ENCODE results near the gene WFS1. TPM values are rescaled to one million over a fixed set of nuclear protein-coding genes. Genes with fewer than 3 reads are reported as not detected.
A peak's percentile ranks its signal among the peaks of the same experiment; 100 is the strongest.

Gene WFS1
- total RNA-seq, 4 donors from 2014 or later: 95.7 to 137 (median 101) TPM

DNA sequence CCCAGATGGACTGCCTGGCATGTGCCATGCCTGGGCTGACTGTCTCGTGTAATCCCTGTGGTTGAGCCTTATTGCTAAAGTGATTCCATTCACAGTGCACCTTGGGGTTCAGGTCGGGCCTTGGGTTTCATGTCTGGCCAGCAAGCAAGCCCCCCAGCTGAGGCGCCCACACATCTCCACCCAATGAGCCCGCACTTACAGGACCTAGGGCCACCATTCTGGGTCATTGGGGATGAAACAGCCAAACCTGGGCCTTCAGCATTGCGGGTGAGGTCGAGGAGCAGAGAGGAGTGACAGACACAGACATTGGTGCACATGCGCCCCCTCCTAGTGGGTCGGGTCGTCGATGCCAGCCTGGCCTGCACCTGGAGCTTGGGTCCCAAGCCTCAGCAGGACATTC lies 21.3 kb upstream of the WFS1 start:
- ATAC-seq: no peak
- peaks cover 0 to 23% (median 0%) of the 10 kb centered on the region in 3 donors for H3K9me3 ChIP-seq
- H3K27me3 ChIP-seq: peaks cover 58% of the 10 kb centered on the region
- no peak overlapping the region for H3K4me3 ChIP-seq
- peaks cover 0 to 9% (median 0%) of the 10 kb centered on the region in 3 donors for H3K4me1 ChIP-seq
- H3K27ac ChIP-seq: no peak overlapping the region
- no CpG with 5 or more reads among the region's 10 CpGs for WGBS, 2 donors (ENCODE audit: low coverage in 1 of 2)
- H3K36me3 ChIP-seq: no peaks in the 10 kb centered on the region
- TF ChIP-seq, protein P1, sequence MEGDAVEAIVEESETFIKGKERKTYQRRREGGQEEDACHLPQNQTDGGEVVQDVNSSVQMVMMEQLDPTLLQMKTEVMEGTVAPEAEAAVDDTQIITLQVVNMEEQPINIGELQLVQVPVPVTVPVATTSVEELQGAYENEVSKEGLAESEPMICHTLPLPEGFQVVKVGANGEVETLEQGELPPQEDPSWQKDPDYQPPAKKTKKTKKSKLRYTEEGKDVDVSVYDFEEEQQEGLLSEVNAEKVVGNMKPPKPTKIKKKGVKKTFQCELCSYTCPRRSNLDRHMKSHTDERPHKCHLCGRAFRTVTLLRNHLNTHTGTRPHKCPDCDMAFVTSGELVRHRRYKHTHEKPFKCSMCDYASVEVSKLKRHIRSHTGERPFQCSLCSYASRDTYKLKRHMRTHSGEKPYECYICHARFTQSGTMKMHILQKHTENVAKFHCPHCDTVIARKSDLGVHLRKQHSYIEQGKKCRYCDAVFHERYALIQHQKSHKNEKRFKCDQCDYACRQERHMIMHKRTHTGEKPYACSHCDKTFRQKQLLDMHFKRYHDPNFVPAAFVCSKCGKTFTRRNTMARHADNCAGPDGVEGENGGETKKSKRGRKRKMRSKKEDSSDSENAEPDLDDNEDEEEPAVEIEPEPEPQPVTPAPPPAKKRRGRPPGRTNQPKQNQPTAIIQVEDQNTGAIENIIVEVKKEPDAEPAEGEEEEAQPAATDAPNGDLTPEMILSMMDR (IDR thresholded peaks at IDR 0.05): no peak
- TF ChIP-seq POLR2A (IDR thresholded peaks at IDR 0.05): no peak
- no peak for TF ChIP-seq EP300 (IDR thresholded peaks at IDR 0.05)
- no peak for TF ChIP-seq POLR2AphosphoS5 (IDR thresholded peaks at IDR 0.05)

- no peak overlapping the region for H3K27ac ChIP-seq
- H3K36me3 ChIP-seq: no peaks in the 10 kb centered on the region
- H3K4me1 ChIP-seq: peaks cover 0 to 5% (median 0%) of the 10 kb centered on the region in 3 donors
- H3K27me3 ChIP-seq: peaks cover 41% of the 10 kb centered on the region
- no peak for TF ChIP-seq POLR2AphosphoS5 (IDR thresholded peaks at IDR 0.05)
- TF ChIP-seq EP300 (IDR thresholded peaks at IDR 0.05): no peak
- TF ChIP-seq, protein P1 (IDR thresholded peaks at IDR 0.05): peak in 3 of 4 experiments; percentile 82 to 91 (median 88)
- WGBS, 2 donors (ENCODE audit: low coverage in 1 of 2): 16% methylated on average over 13 of the region's 15 CpGs; no CpG with 5 or more reads in 1 of the 2 donors
- peak; percentile 43 for ATAC-seq
- no peak overlapping the region for H3K4me3 ChIP-seq
- H3K9me3 ChIP-seq: peaks cover 0 to 3% (median 0%) of the 10 kb centered on the region in 3 donors
These were observed 19.2 kb upstream of the WFS1 start for GRCh38 chr4:6250235-6250983.

- Histone ChIP-seq H3K27ac (no peak overlapping the region), H3K4me1 (no peaks in the 10 kb centered on the region), H3K36me3 (no peaks in the 10 kb centered on the region), H3K27me3 (peaks cover 36% of the 10 kb centered on the region), H3K9me3 (no peaks in the 10 kb centered on the region), H3K4me3 (no peak overlapping the region)
- TF ChIP-seq, protein P1 (IDR thresholded peaks at IDR 0.05): no peak
- TF ChIP-seq POLR2AphosphoS5 (IDR thresholded peaks at IDR 0.05): no peak
- TF ChIP-seq EP300 (IDR thresholded peaks at IDR 0.05): no peak
- no peak for TF ChIP-seq POLR2A (IDR thresholded peaks at IDR 0.05)
- WGBS, 2 donors (ENCODE audit: low coverage in 1 of 2): 0% methylated on average over 1 of the region's 1 CpG
- ATAC-seq: no peak
These were observed 18.7 kb upstream of the WFS1 start for GRCh38 chr4:6250984-6251295.

GRCh38 chr4:6251365-6251764 lies 18.3 kb upstream of the WFS1 start:
- no peak for ATAC-seq
- WGBS, 2 donors (ENCODE audit: low coverage in 1 of 2): 93 to 94% methylated on average over 8 to 11 of the region's 14 CpGs
- peaks cover 34% of the 10 kb centered on the region for H3K27me3 ChIP-seq
- H3K9me3 ChIP-seq: no peaks in the 10 kb centered on the region
- no peak overlapping the region for H3K27ac ChIP-seq
- no peak overlapping the region for H3K4me3 ChIP-seq
- TF ChIP-seq, protein P1 (IDR thresholded peaks at IDR 0.05): no peak
- TF ChIP-seq POLR2A (IDR thresholded peaks at IDR 0.05): no peak
- no peak for TF ChIP-seq POLR2AphosphoS5 (IDR thresholded peaks at IDR 0.05)
- TF ChIP-seq EP300 (IDR thresholded peaks at IDR 0.05): no peak
- no peaks in the 10 kb centered on the region for H3K4me1 ChIP-seq
- H3K36me3 ChIP-seq: no peaks in the 10 kb centered on the region

DNA sequence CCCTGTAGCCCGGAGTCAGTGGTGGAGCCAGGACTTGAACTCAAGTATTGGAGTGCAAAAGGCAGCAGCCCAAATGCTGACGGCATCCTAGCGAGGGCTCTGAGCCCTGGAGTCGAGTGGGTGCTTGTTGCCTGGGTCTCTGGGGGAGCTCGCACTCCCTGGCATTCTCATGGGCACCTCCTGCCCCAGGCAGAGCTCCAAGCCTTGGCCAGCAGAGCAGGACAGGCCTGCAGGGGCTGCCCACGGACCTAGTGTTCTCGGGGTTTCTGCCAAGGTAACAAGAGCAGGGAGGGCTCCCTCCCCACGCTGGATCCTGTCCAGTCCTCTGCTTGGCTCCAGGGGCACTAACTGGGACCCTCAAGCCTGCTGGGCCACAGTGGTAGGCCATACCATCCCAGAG lies 17.6 kb upstream of the WFS1 start:
- 90% methylated on average over 1 of the region's 8 CpGs; no CpG with 5 or more reads in 1 of the 2 donors for WGBS, 2 donors (ENCODE audit: low coverage in 1 of 2)
- no peaks in the 10 kb centered on the region for H3K36me3 ChIP-seq
- H3K4me3 ChIP-seq: no peak overlapping the region
- TF ChIP-seq EP300 (IDR thresholded peaks at IDR 0.05) (no peak), POLR2AphosphoS5 (IDR thresholded peaks at IDR 0.05) (no peak), POLR2A (IDR thresholded peaks at IDR 0.05) (no peak)
- TF ChIP-seq, protein P1 (IDR thresholded peaks at IDR 0.05): no peak
- H3K27me3 ChIP-seq: peaks cover 33% of the 10 kb centered on the region
- ATAC-seq: no peak
- H3K27ac ChIP-seq: no peak overlapping the region
- no peaks in the 10 kb centered on the region for H3K9me3 ChIP-seq
- H3K4me1 ChIP-seq: no peaks in the 10 kb centered on the region
